ENCODE data around the gene ASXL3.

Gene ASXL3

GRCh38 chr18:33656889-33657448 lies 79.0 kb downstream of the ASXL3 start:
- no peak for DNase-seq (ENCODE audit: low read depth in 1 of 2, low spot score in 1 of 2)

GRCh38 chr18:33660696-33661310 lies 82.8 kb downstream of the ASXL3 start:
- TF ChIP-seq, protein P1, sequence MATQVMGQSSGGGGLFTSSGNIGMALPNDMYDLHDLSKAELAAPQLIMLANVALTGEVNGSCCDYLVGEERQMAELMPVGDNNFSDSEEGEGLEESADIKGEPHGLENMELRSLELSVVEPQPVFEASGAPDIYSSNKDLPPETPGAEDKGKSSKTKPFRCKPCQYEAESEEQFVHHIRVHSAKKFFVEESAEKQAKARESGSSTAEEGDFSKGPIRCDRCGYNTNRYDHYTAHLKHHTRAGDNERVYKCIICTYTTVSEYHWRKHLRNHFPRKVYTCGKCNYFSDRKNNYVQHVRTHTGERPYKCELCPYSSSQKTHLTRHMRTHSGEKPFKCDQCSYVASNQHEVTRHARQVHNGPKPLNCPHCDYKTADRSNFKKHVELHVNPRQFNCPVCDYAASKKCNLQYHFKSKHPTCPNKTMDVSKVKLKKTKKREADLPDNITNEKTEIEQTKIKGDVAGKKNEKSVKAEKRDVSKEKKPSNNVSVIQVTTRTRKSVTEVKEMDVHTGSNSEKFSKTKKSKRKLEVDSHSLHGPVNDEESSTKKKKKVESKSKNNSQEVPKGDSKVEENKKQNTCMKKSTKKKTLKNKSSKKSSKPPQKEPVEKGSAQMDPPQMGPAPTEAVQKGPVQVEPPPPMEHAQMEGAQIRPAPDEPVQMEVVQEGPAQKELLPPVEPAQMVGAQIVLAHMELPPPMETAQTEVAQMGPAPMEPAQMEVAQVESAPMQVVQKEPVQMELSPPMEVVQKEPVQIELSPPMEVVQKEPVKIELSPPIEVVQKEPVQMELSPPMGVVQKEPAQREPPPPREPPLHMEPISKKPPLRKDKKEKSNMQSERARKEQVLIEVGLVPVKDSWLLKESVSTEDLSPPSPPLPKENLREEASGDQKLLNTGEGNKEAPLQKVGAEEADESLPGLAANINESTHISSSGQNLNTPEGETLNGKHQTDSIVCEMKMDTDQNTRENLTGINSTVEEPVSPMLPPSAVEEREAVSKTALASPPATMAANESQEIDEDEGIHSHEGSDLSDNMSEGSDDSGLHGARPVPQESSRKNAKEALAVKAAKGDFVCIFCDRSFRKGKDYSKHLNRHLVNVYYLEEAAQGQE (IDR thresholded peaks at IDR 0.05; ENCODE audit: insufficient replicate concordance, low read depth), result no peak
- TF ChIP-seq CTCF (IDR thresholded peaks at IDR 0.05; ENCODE audit: insufficient read depth, low read length) (no peak), SPI1 (IDR thresholded peaks at IDR 0.05; ENCODE audit: borderline replicate concordance, low read depth) (no peak), POLR2AphosphoS5 (IDR thresholded peaks at IDR 0.05; ENCODE audit: low read depth) (no peak), GABPA (IDR thresholded peaks at IDR 0.05; ENCODE audit: low read depth) (no peak)
- H3K27ac ChIP-seq (replicated peaks), result no peak overlapping the region

More at GRCh38 chr18:33656889-33657448, 79.0 kb downstream of the ASXL3 start:
- H3K27ac ChIP-seq (replicated peaks), result no peak overlapping the region
- H3K4me3 ChIP-seq (replicated peaks; ENCODE audit: insufficient read depth, low read length), result no peak overlapping the region
- H3K27me3 ChIP-seq (ENCODE audit: insufficient read depth, poor library complexity, severe bottlenecking), result no peaks in the 10 kb centered on the region
- TF ChIP-seq CTCF (IDR thresholded peaks at IDR 0.05; ENCODE audit: insufficient read depth, low read length), result no peak
- TF ChIP-seq SPI1 (IDR thresholded peaks at IDR 0.05; ENCODE audit: borderline replicate concordance, low read depth), result no peak
- TF ChIP-seq POLR2AphosphoS5 (IDR thresholded peaks at IDR 0.05; ENCODE audit: low read depth), result no peak
- TF ChIP-seq, protein P1 (IDR thresholded peaks at IDR 0.05; ENCODE audit: insufficient replicate concordance, low read depth), result no peak
- no peak for TF ChIP-seq GABPA (IDR thresholded peaks at IDR 0.05; ENCODE audit: low read depth)

GRCh38 chr18:33664241-33664874 lies 86.3 kb downstream of the ASXL3 start:
- DNase-seq (ENCODE audit: low read depth in 1 of 2, low spot score in 1 of 2), result no peak

More at GRCh38 chr18:33660696-33661310, 82.8 kb downstream of the ASXL3 start:
- Histone ChIP-seq H3K4me3 (replicated peaks; ENCODE audit: insufficient read depth, low read length) (no peak overlapping the region), H3K27me3 (ENCODE audit: insufficient read depth, poor library complexity, severe bottlenecking) (no peaks in the 10 kb centered on the region)
- no peak for DNase-seq (ENCODE audit: low read depth in 1 of 2, low spot score in 1 of 2)

More at GRCh38 chr18:33664241-33664874, 86.3 kb downstream of the ASXL3 start:
- H3K27me3 ChIP-seq (ENCODE audit: insufficient read depth, poor library complexity, severe bottlenecking), result no peaks in the 10 kb centered on the region
- no peak overlapping the region for H3K4me3 ChIP-seq (replicated peaks; ENCODE audit: insufficient read depth, low read length)
- TF ChIP-seq GABPA (IDR thresholded peaks at IDR 0.05; ENCODE audit: low read depth) (no peak), SPI1 (IDR thresholded peaks at IDR 0.05; ENCODE audit: borderline replicate concordance, low read depth) (no peak)
- TF ChIP-seq, protein P1 (IDR thresholded peaks at IDR 0.05; ENCODE audit: insufficient replicate concordance, low read depth), result no peak
- no peak overlapping the region for H3K27ac ChIP-seq (replicated peaks)
